ENCODE measurements around the gene CRADD. TPM values are rescaled to one million over a fixed set of nuclear protein-coding genes. Genes with fewer than 3 reads are reported as not detected.
A peak's percentile ranks its signal among the peaks of the same experiment; 100 is the strongest.

CRADD gene
- total RNA-seq, 4 donors from 2014 or later = 51.0 to 86.3 (median 56.6) TPM

DNA sequence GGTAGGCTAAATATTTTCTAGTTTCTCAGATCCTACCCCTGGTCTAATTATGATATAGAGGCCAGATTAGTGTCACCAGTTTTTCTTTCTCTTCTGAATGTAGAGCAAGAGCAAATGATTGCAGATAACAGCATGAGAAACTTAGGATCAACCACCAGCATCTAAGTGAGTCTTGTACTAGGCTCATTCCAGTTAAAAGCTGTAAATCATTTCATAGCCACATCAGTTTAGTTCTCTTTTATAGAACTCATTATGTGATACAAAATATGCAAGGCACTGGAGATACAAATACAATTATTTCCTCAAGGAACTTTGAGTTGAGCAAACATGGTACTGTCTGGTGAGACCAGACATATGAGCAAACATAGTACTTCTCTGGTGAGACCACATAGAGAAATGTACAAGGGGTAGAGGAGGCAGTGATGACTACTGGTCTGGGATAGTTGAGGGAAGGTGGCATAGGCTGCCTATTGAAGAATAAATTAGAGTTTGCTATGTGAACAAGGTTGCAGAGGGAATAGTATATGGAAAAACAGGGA is 59.5 kb downstream of the CRADD start:
- H3K4me1 ChIP-seq = peaks cover 0 to 51% (median 15%) of the 10 kb centered on the region in 4 donors
- no peaks in the 10 kb centered on the region for H3K9me3 ChIP-seq
- TF ChIP-seq EP300 (IDR thresholded peaks at IDR 0.05) (no peak), POLR2A (IDR thresholded peaks at IDR 0.05) (no peak)
- TF ChIP-seq, protein P1, sequence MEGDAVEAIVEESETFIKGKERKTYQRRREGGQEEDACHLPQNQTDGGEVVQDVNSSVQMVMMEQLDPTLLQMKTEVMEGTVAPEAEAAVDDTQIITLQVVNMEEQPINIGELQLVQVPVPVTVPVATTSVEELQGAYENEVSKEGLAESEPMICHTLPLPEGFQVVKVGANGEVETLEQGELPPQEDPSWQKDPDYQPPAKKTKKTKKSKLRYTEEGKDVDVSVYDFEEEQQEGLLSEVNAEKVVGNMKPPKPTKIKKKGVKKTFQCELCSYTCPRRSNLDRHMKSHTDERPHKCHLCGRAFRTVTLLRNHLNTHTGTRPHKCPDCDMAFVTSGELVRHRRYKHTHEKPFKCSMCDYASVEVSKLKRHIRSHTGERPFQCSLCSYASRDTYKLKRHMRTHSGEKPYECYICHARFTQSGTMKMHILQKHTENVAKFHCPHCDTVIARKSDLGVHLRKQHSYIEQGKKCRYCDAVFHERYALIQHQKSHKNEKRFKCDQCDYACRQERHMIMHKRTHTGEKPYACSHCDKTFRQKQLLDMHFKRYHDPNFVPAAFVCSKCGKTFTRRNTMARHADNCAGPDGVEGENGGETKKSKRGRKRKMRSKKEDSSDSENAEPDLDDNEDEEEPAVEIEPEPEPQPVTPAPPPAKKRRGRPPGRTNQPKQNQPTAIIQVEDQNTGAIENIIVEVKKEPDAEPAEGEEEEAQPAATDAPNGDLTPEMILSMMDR (IDR thresholded peaks at IDR 0.05) = no peak
- no peak for DNase-seq (ENCODE audit: low spot score in 2 of 2)
- H3K27ac ChIP-seq = no peak overlapping the region
- H3K36me3 ChIP-seq = peaks cover 0 to 6% (median 0%) of the 10 kb centered on the region in 3 donors
- no peaks in the 10 kb centered on the region for H3K27me3 ChIP-seq
- H3K4me3 ChIP-seq = no peak overlapping the region

DNA sequence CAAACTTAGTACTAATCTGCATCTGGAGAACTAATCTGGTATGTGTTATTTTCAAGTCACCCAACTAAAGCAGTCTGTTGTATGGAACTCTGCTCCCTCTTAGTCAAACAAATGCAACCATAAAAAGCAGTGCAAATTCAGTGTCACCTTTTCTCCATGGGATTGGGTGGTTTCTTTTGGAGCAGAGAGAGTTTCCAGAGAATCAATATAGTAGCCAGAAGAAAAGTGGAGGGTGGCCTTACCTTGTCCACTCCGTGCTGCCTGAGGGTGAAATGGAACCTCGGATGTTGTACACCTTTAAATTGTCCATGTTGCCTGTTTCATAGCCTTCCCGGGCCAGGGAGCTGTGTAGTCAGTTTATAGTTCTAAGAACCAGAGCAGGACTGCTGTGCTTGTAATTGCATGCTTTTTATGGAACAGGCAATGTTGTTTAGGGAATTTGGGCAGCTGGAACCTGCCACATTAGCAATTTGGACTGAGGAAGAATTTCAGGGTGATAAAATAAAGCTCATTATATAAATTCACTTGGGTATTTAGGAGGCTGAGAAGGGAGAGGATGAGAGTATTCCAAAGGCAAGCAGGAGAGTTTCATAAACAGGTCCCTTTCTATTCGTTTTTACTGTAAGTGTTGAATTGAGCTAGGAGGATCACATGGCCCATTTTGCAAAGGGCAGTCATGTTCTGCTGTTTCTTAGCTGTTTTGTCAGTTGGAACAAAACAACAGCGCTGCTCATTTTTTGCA is 60.5 kb downstream of the CRADD start:
- Histone ChIP-seq H3K27ac (peak overlapping the region; percentile 24 to 92 (median 62)), H3K4me3 (no peak overlapping the region)
- 47 to 54% methylated on average over 5 of the region's 5 CpGs for WGBS, 2 donors

GRCh38 chr12:93738199-93739058 is 61.3 kb downstream of the CRADD start:
- TF ChIP-seq POLR2A (IDR thresholded peaks at IDR 0.05) (no peak), EP300 (IDR thresholded peaks at IDR 0.05) (no peak)
- TF ChIP-seq, protein P1 (IDR thresholded peaks at IDR 0.05) = no peak
- no peaks in the 10 kb centered on the region for H3K27me3 ChIP-seq
- 65 to 67% methylated on average over 6 of the region's 6 CpGs for WGBS, 2 donors
- H3K36me3 ChIP-seq = peaks cover 0 to 6% (median 0%) of the 10 kb centered on the region in 3 donors
- H3K4me3 ChIP-seq = peak overlapping the region in 1 of 4 donors; percentile 7
- H3K9me3 ChIP-seq = no peaks in the 10 kb centered on the region
- H3K27ac ChIP-seq = peak overlapping the region; percentile 24 to 92 (median 62)
- DNase-seq (ENCODE audit: low spot score in 2 of 2) = no peak
- H3K4me1 ChIP-seq = peaks cover 0 to 58% (median 21%) of the 10 kb centered on the region in 4 donors

More for the DNA sequence above, 60.5 kb downstream of the CRADD start:
- H3K9me3 ChIP-seq = no peaks in the 10 kb centered on the region
- no peak for DNase-seq (ENCODE audit: low spot score in 2 of 2)
- peaks cover 0 to 6% (median 0%) of the 10 kb centered on the region in 3 donors for H3K36me3 ChIP-seq
- no peaks in the 10 kb centered on the region for H3K27me3 ChIP-seq
- peaks cover 0 to 53% (median 16%) of the 10 kb centered on the region in 4 donors for H3K4me1 ChIP-seq
- TF ChIP-seq EP300 (IDR thresholded peaks at IDR 0.05) = peak in 1 of 2 donors; percentile 34
- no peak for TF ChIP-seq POLR2A (IDR thresholded peaks at IDR 0.05)

DNA sequence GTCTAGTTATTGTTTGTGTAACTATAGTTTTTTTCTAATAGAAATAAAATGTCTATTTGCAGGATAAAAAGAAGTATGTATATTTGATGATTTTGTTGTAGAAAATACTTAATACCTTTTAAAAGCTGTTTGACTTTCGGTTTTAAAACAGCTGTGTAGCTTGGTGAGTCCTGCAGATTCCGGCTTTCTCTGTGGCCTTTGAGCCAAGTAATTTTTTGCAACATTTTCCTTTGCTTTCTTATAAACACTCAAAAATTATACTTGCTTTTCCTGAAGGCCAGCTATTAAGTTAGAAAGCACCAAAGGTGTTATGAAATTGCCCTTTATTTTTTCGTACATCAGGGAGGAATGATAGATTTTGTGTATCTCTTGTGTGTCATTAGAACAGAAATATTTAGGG is 63.6 kb downstream of the CRADD start:
- H3K4me1 ChIP-seq = peaks cover 0 to 64% (median 22%) of the 10 kb centered on the region in 4 donors
- 47 to 51% methylated on average over 3 of the region's 3 CpGs for WGBS, 2 donors
- peak overlapping the region; percentile 80 to 92 (median 88) for H3K27ac ChIP-seq
- no peaks in the 10 kb centered on the region for H3K36me3 ChIP-seq
- DNase-seq (ENCODE audit: low spot score in 2 of 2) = no peak
- H3K27me3 ChIP-seq = no peaks in the 10 kb centered on the region
- peak overlapping the region in 3 of 4 donors; percentile 9 to 42 (median 23) for H3K4me3 ChIP-seq
- H3K9me3 ChIP-seq = no peaks in the 10 kb centered on the region
- TF ChIP-seq POLR2A (IDR thresholded peaks at IDR 0.05) = no peak
- TF ChIP-seq, protein P1 (IDR thresholded peaks at IDR 0.05) = no peak
- TF ChIP-seq EP300 (IDR thresholded peaks at IDR 0.05) = peak in 1 of 2 donors; percentile 8

GRCh38 chr12:93741659-93742109 is 64.5 kb downstream of the CRADD start:
- Histone ChIP-seq H3K4me1 (peaks cover 0 to 65% (median 25%) of the 10 kb centered on the region in 4 donors), H3K36me3 (no peaks in the 10 kb centered on the region), H3K4me3 (peak overlapping the region; percentile 42 to 64 (median 47)), H3K27ac (peak overlapping the region; percentile 80 to 92 (median 88)), H3K9me3 (no peaks in the 10 kb centered on the region), H3K27me3 (no peaks in the 10 kb centered on the region)
- WGBS, 2 donors = 18 to 19% methylated on average over 10 of the region's 10 CpGs
- TF ChIP-seq, protein P1 (IDR thresholded peaks at IDR 0.05) = no peak
- TF ChIP-seq POLR2A (IDR thresholded peaks at IDR 0.05) (no peak), EP300 (IDR thresholded peaks at IDR 0.05) (no peak)
- peak in 1 of 2 donors; percentile 23 for DNase-seq (ENCODE audit: low spot score in 2 of 2)
